Right atrium auricular region (tissue), 2 donors: Measurements from ENCODE around the gene XRCC2. TPM values are rescaled to one million over a fixed set of nuclear protein-coding genes. Genes with fewer than 3 reads are reported as not detected.
"Not testable (repeated sequence)": the region's sequence is repeated elsewhere in the genome, so short reads cannot be mapped to it uniquely, and the experiment has no call there.

Experiments used
- DNase-seq: peaks from one replicate; pipeline ENCODE4 v3.0.0-alpha.2; 2019; ENCODE audit warnings: low spot score
- H3K27ac ChIP-seq, 2 donors: fragments of 200-600 bp; sonication (generic); 1 replicate in 1 of 2; 2 replicates in 1 of 2; pipeline ENCODE4 v1.5.1; 2016 to 2019
- H3K27me3 ChIP-seq, 2 donors: fragments of 200-600 bp; sonication (generic); one replicate each; pipeline versions ENCODE4 v1.5.1 to v1.6.0; 2017 to 2019
- H3K36me3 ChIP-seq: fragments of 200-600 bp; sonication (generic); one replicate; pipeline ENCODE4 v1.5.1; 2016
- H3K4me1 ChIP-seq, 2 donors: fragments of 200-600 bp; sonication (generic); one replicate each; pipeline versions ENCODE4 v1.5.1 to v1.6.0; 2017 to 2019
- H3K4me3 ChIP-seq, 2 donors: fragments of 200-600 bp; sonication (generic); 1 replicate in 1 of 2; 2 replicates in 1 of 2; pipeline ENCODE4 v1.5.1; 2017 to 2019; ENCODE audit warnings: mild to moderate bottlenecking in 1 of 2, moderate library complexity in 1 of 2
- H3K9me3 ChIP-seq, 2 donors: fragments of 200-600 bp; sonication (generic); one replicate each; pipeline ENCODE4 v1.5.1; 2019
- total RNA-seq, 2 donors: library from RNA; depleted of rRNA; stranded (reverse); fragments of >200 nt; gene quantifications; one replicate each; pipeline ENCODE4 v1.1.0, GENCODE V29; 2016
- TF ChIP-seq, protein P1 (sequence below), 2 donors: fragments of 200-600 bp; sonication (generic); IDR thresholded peaks; one replicate each; pipeline ENCODE4 v1.5.1; 2019; ENCODE audit warnings: antibody characterized with exemption in 2 of 2

Gene XRCC2
- total RNA-seq: under 1 TPM; 0.20 to 0.48 TPM

DNA sequence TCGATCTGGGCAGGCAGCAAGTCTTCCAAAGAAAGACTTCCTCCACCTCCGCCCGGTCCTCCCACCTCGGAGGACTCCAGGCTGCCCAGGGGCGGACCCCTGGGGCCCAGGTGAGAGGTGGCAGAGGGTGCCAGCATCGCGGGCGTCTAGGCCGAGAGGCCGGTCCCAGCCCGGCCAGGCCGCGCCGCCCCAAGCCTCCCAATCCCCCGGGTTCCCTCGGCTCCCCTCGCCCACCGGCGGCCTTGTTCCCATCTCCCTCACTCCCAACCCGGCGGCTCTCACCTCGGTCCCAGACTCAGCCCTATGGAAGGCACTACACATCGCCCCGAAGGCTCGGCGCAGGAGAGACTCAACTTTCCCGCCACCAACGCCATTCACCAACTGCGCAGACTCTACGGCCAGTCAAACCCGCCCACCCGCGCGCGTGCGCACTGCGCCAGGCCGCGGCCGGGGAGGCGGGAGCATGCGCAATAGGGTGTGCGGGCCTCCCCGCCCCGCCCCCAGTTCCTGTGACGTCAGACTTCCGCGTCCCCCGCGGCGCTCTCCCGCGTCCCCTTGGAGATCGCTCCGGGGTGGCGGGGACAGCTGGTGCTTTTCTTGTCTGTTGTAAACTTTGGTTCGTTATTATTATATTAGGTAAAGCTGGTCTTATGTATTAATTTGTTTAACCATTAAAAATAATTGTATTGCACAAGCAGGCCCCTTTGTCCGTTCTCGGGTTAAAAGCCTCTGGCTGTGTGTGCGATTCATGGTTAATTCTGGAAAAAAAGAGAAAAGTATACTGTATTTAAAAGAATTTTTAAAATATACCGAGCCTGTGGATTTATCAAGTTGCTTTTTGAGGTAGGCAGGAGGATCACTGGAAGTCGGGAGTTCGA lies at the start of gene XRCC2:
XRCC2 (minus strand) TSS at position 383 of the 878 bp plus-strand sequence; CDS start at position 321, 62 bp downstream.
- peak within 1 kb of the TSS; percentile 82 to 88 for H3K27ac ChIP-seq
- no peaks in the 10 kb centered on the region for H3K9me3 ChIP-seq

DNA sequence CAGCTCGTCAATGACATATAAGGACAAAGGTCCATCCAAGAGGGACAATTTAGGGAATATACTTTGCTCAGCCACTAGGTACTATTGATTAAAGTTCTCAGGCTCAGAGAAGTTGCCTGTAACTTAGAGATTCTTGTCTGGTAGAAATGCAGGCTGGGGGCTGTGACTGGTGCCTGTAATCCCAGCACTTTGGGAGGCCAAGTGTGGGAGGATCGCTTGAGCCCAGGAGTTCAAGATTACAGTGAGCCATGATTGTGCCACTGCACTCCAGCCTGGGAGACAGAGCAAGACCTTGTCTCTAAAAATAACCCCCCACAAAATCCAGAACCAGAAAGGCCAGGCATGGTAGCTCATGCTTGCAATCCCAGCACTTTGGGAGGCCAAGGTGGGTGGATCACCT lies 47.4 kb upstream of the XRCC2 start:
- no peaks in the 10 kb centered on the region for H3K36me3 ChIP-seq
- H3K4me3 ChIP-seq: no peak overlapping the region
- no peaks in the 10 kb centered on the region for H3K9me3 ChIP-seq
- H3K27ac ChIP-seq: no peak overlapping the region
- H3K27me3 ChIP-seq: no peaks in the 10 kb centered on the region
- no peak for DNase-seq
- TF ChIP-seq, protein P1, sequence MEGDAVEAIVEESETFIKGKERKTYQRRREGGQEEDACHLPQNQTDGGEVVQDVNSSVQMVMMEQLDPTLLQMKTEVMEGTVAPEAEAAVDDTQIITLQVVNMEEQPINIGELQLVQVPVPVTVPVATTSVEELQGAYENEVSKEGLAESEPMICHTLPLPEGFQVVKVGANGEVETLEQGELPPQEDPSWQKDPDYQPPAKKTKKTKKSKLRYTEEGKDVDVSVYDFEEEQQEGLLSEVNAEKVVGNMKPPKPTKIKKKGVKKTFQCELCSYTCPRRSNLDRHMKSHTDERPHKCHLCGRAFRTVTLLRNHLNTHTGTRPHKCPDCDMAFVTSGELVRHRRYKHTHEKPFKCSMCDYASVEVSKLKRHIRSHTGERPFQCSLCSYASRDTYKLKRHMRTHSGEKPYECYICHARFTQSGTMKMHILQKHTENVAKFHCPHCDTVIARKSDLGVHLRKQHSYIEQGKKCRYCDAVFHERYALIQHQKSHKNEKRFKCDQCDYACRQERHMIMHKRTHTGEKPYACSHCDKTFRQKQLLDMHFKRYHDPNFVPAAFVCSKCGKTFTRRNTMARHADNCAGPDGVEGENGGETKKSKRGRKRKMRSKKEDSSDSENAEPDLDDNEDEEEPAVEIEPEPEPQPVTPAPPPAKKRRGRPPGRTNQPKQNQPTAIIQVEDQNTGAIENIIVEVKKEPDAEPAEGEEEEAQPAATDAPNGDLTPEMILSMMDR (IDR thresholded peaks at IDR 0.05): no peak
- no peaks in the 10 kb centered on the region for H3K4me1 ChIP-seq

More for the DNA sequence above, at the start of gene XRCC2:
- Histone ChIP-seq H3K4me3 (peak within 1 kb of the TSS; percentile 56 to 90), H3K4me1 (peaks cover 0 to 16% of the 10 kb centered on the region in 2 donors), H3K27me3 (no peaks in the 10 kb centered on the region), H3K36me3 (no peaks in the 10 kb centered on the region)
- DNase-seq: peak; percentile 87
- TF ChIP-seq, protein P1 (IDR thresholded peaks at IDR 0.05): no peak

DNA sequence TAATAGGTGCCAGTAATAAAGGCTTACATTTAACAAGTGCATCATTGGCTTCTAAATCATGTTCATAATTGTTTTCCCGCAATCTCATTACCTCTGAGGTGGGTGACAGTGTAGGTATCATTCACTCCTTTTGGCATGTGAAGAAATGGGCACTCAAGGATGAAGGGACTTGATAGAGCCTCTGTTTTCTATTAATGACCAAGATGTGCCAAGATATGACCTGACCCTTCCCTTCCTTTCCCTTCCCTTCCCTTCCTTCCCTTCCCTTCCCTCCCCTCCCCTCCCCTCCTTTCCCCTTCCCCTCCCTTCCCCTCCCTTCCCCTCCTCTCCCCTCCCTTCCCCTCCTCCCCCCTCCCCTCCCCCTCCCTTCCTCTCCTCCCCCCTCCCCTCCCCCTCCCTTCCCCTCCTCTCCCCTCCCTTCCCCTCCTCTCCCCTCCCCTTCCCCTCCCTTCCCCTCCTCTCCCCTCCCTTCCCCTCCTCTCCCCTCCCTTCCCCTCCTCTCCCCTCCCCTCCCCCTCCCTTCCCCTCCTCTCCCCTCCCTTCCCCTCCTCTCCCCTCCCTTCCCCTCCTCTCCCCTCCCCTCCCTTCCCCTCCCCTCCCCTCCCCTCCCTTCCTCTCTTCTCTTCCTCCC lies 36.6 kb upstream of the XRCC2 start:
- DNase-seq, H3K36me3 ChIP-seq, H3K4me3 ChIP-seq, H3K9me3 ChIP-seq, H3K27ac ChIP-seq, H3K4me1 ChIP-seq, H3K27me3 ChIP-seq: not testable (repeated sequence)

DNA sequence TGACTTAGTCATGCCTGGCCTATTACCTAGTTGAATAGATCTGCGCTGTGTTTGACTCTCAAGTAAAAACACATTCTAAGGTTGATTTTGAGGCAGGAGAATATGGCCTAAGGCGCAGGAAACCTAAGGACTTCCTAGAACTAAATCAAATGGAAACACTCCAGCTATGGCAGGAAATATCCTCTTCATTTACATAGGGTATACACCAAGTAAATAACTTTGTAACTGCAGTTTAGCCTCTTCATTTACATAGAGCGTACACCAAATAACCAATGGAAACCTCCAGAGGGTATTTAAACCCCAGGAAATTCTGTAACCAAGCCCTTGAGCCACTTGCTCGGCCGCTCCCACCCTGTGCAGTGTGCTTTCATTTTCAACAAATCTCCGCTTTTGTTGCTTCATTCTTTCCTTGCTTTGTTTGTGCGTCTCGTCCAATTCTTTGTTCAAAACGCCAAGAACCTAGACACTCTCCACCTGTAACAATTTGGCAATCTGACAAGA lies 35.6 kb upstream of the XRCC2 start:
- Histone ChIP-seq H3K27ac (no peak overlapping the region), H3K27me3 (no peaks in the 10 kb centered on the region), H3K4me1 (no peaks in the 10 kb centered on the region), H3K4me3 (no peak overlapping the region), H3K9me3 (no peaks in the 10 kb centered on the region), H3K36me3 (no peaks in the 10 kb centered on the region)
- no peak for DNase-seq
- TF ChIP-seq, protein P1 (IDR thresholded peaks at IDR 0.05): no peak

DNA sequence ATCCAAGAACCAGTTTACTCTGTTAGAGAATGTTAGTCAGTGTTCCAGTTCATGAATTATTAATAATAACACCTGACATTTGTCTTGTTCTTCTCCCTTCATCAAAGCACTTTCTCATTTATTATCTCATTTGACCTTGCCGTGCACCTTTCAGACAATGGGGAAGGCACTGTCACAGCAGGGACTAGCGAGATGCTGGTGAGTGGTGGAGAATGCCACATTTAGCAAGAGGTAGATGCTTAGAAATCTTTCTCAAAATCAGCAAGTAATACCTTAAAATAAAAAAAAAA lies 34.2 kb upstream of the XRCC2 start:
- Histone ChIP-seq H3K9me3 (peaks cover 0 to 3% of the 10 kb centered on the region in 2 donors), H3K4me3 (no peak overlapping the region), H3K27me3 (no peaks in the 10 kb centered on the region), H3K27ac (no peak overlapping the region), H3K4me1 (no peaks in the 10 kb centered on the region), H3K36me3 (no peaks in the 10 kb centered on the region)
- no peak for DNase-seq
- TF ChIP-seq, protein P1 (IDR thresholded peaks at IDR 0.05): no peak
